ENCODE results near the gene ZBTB7B.

Gene ZBTB7B

DNA sequence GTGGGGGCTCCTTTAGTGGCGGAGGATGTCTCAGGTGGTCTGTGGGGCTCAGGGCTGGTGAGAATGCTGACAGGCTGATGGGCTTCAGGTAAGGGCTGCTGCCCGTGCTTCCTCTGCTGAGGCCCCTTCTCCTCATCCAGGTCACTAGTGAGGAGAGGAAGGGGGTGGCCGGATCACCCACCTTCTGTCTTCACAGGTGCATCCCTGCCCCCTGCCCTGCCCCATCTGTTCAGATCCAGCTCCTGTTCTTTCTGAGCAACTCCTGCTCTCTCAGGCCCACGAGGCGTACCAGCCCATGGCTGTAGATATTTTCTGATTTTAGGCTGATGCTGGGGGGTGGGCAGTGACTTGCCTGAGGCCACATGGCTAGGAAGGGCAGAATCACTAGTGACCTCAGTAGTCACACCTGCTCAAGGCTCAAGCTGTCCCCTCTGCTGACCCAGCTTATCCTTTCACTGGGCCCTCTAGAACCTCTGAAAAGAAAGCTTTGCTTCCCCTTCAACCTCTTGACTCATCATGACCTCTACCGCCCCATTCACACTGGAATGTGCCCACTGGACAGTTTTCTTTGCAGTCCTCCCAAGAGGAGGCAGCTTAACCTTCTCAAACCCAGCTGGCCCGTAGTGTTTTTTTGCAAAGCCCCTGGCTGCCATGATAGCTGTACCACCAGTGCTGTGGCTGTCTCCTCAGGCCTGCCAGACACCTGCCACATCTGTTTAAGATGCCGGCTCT lies 16.2 kb downstream of the ZBTB7B start:
- TF ChIP-seq ZNF274 (IDR thresholded peaks at IDR 0.05; ENCODE audit: low read depth, low read length), result no peak
- H3K4me3 ChIP-seq (ENCODE audit: low read length), result no peak overlapping the region

DNA sequence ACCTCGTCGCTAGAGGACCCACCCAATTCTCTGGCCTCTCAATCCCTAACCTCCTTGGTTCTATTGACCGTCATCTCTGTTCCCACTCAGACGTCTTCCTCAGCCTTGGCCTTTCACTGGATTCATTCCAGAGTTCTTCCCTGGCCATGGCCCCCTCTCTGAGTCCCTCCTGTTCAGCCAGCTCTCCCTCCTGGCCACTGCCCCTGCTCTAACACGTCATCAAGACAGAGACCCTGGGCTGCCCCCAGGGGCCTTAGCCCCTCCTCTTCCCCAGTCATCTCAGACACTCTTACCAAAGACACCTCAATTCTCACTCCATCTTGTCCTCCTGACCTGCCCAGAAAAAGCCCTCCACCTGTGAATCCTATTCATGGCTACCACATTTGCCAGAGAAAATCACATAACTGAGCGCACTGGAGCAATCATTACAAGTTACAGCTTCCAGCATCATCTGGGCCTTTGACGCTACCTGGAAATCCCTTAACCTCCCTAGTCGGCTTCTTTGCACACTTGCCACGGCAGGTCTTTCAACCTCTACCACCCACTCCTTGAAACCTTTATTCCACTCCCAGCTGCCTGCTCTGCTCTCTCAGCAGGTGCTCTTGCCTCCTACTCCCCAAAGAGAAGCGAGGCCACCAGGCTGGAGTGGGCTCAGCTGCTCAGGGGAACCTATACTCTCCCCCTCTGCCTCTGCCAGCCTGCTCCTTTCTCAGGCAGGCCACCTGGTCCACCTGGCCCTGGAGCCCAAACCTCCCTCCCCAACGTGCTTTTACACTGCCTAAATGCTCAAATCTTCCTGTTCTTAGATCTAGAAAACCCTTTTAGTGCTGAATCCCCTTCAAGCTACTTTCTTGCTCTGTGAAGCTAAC lies 17.0 kb downstream of the ZBTB7B start:
- no peak for TF ChIP-seq ZNF274 (IDR thresholded peaks at IDR 0.05; ENCODE audit: low read depth, low read length)
- no peak overlapping the region for H3K4me3 ChIP-seq (ENCODE audit: low read length)

DNA sequence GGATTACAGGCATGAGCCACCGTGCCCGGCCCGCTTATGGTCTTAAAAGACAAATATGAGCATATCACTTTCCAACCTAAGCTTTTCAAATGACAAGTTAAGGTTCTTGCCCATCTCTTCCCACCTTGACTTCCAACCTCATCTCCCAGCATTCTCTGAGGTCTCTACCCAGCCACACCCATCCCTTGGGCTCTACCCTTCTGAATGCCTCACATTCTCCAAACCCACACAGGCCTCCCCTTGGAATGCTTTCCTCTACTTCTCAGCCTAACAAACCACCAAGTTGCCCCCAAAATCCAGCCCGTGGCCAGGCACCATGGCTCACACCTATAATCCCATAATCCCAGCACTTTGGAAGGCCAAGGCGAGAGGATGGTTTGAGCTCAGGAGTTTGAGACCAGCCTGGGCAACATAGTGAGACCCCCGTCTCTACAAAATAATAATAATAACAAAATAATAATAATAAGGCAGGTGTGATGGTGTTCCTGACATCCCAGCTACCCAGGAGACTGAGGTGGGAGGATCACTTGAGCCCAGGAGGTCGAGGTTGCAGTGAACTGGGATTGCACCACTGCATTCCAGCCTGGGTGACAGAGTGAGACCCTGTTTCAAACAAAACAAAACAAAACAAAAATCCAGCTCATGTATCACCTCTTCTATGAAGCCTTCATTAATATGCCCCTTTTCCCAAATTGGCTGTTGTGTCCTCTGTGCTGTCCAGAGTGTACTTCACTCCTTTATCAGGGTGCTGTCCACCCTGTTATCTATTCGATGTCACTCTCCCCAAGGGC lies 19.7 kb downstream of the ZBTB7B start:
- H3K4me3 ChIP-seq (ENCODE audit: low read length), result no peak overlapping the region
- no peak for TF ChIP-seq ZNF274 (IDR thresholded peaks at IDR 0.05; ENCODE audit: low read depth, low read length)

DNA sequence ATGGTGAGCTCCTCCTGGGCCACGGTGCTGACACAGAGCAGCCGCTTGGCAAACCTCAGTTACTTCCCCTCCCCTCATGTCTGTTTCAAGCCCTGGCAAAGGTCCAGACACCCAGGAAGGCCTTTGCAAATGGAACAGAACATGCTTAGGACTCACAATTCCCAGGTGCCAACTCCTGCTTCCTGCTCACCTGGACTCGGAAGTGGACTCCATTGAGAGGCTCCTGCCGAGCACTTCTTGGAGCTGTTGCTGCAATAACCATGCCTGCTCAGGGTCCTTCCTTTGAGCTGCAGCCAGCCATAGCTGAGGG lies 20.3 kb downstream of the ZBTB7B start:
- H3K4me3 ChIP-seq (ENCODE audit: low read length), result no peak overlapping the region
- no peak for TF ChIP-seq ZNF274 (IDR thresholded peaks at IDR 0.05; ENCODE audit: low read depth, low read length)

DNA sequence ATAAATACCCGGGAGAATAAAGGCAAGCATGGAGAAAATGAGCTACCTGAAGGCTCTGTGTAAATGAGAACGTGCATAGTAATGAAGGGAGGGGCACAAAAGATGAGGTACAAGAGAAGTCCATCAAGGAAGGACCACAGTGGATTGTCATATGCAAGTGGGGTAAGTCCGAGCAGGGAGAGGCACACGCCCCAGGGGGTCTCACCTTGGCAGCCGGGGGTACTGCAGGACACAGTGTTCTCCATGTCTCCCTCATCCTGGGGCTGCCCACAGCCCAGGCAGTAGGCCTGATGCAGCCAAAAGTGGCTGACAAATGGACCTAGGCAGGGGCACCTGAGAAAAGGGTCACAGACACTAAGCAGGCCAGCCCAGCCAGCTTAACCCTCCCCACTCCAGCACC lies 21.0 kb downstream of the ZBTB7B start:
- no peak for TF ChIP-seq ZNF274 (IDR thresholded peaks at IDR 0.05; ENCODE audit: low read depth, low read length)

DNA sequence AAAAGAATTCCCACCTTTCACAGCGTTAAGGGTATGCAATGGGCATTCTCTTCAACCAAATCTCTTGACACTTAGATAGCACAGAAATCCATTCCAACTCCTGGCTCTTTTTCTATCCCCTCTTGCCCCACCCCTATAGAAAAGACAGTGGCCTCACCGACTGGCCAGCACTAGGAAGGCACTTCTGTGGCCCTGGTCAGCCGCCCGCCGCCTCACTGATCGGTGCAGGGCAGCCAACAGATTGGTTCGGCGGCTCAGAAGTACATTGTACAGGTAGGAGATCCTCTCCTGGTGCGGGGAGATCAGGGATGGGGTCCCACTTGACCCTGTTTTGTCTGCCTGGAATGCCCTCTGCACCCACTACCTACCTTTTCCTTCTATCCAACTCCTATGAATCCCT lies 21.7 kb downstream of the ZBTB7B start:
- no peak for TF ChIP-seq ZNF274 (IDR thresholded peaks at IDR 0.05; ENCODE audit: low read depth, low read length)
- H3K4me3 ChIP-seq (ENCODE audit: low read length), result no peak overlapping the region

More for the DNA sequence above, 21.0 kb downstream of the ZBTB7B start:
- H3K4me3 ChIP-seq (ENCODE audit: low read length), result no peak overlapping the region

DNA sequence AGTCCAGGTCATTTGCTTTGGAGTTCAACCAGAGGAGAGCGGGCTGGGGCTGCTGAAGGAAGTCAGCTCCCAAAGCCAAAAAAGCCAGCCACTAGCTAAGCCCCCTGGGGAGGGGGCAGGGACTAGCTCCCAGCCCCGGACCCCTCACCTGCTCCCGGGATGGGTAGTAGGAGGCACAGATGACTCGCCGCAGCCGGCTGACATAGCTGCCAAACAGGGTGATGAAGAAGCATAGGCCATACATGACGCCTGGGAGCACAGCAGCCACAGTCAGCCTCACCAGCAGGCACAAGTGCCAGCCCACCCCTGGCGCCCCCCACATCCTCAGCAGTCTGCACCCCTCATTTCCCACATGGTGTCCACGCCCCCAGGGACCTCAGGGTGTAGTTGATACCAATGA lies 23.6 kb downstream of the ZBTB7B start:
- H3K4me3 ChIP-seq (ENCODE audit: low read length), result no peak overlapping the region
- TF ChIP-seq ZNF274 (IDR thresholded peaks at IDR 0.05; ENCODE audit: low read depth, low read length), result no peak

DNA sequence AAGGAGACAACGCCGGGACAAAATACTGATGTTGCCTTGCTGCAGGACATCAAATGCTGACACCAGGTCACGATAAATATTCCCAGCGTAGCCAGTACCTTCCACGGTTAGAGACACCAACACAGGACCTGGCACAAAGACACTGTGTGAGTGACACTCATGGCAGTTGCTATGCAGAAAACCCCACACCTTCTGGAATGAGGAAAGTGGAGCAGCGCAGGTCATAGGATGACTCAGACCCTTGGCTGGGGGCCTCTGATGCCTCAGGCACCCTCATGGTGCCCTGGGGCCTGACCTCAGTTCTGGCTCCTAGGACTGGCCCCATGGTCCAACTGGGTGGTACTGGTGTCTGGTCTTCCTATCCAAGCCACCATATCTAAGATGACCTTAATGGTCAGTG lies 24.0 kb downstream of the ZBTB7B start:
- no peak overlapping the region for H3K4me3 ChIP-seq (ENCODE audit: low read length)
- no peak for TF ChIP-seq ZNF274 (IDR thresholded peaks at IDR 0.05; ENCODE audit: low read depth, low read length)

DNA sequence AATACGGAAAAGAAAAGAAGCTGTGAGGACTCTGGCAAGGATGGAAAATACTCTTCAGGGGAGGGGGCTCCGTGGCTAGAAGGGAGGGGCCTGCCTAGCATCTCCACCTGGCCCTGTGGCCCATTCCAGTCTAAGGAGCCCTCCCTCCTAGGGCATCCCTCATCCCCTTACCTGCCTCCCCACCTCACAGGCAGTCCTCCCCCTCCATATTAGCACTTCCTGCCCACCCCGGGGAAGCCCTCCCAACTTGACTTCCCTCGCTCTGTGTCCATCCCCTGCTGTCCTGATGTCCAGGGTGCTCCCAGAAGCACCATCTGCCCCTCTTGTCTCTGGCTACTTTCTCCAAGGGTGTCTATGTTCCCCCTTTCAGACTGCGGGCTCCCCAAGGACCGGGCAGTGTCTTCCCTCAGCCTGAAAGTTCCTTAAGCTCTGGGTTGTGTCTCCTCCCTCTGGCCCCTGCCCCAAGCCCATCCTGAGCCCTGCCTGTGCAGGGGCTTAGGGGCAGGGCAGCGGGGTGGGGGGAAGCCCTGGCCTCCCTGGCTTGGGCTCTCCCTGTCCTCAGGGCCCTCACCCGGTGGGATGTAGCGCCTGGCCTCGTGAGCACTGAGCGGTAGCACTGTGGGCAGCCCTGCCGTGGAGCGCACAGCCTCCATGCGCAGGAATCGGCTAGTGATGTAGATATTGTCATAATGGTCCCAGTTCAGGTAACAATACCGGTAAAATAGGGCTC lies 27.1 kb downstream of the ZBTB7B start:
- TF ChIP-seq ZNF274 (IDR thresholded peaks at IDR 0.05; ENCODE audit: low read depth, low read length), result no peak
- no peak overlapping the region for H3K4me3 ChIP-seq (ENCODE audit: low read length)

DNA sequence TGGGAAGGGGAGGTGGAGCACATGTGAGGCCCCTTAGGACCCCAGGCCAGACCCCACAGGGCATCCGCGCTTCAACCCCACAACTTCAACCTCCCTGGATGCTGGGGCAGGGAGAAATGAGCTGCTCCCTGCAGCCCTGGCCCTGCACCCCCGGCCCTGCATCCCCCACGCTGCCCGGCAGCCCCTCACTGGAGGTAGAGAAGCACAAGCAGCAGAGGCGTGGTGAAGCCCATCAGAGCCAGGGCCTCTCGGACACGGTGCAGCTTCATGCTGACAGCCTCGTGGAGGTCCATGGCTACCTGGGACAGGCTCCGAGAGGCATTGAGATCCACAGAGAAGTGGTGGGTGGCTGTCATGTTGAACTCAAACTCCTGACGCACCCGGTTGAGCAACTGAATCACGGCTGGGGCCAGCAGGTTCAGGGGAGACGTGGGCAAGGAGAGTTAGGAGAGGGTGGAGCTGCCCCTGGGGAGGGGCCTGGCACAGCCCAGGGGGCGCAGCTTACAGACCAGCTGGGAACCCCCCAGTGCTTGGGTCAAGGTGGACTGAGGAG lies 27.7 kb downstream of the ZBTB7B start:
- no peak overlapping the region for H3K4me3 ChIP-seq (ENCODE audit: low read length)
- no peak for TF ChIP-seq ZNF274 (IDR thresholded peaks at IDR 0.05; ENCODE audit: low read depth, low read length)

DNA sequence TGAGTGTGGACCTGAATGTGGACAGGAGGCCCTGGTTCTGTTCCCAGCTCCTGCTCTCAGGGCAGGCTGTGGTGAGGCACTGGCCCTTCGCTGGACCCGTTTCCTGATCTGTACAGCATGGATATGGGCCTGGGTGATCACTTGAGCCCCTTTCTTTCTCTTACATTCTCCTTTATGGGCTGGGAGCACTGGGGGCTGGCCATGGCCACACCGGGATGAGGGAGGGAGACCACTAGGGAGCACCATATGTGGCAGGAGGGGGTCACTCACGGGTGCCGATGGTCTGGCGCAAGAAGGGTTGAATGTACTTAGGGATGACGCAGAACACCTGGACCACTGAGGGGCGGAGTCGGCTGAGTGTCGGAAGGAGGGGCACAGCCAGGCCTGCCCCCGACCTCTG lies 28.3 kb downstream of the ZBTB7B start:
- TF ChIP-seq ZNF274 (IDR thresholded peaks at IDR 0.05; ENCODE audit: low read depth, low read length), result no peak
- H3K4me3 ChIP-seq (ENCODE audit: low read length), result no peak overlapping the region

DNA sequence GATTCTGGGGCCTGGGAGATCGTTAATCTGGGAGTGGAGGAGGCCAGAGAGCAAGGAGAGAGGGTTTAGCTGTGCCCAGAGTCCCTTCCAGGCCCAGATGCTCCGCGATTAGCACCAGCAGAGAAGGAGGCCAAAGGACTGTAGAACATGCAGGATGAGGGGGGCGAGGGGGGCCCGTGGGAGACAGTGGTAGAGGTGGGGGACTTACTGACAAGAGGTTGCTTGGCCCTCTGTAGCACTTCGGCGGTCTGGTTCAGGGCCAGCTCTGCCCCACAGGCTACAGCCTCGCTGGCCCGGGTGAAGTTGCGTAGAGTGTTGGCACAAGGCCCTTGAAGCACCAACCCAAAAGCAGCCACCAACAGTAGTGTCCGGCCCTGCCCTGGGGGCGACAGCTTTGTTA lies 30.3 kb downstream of the ZBTB7B start:
- no peak for TF ChIP-seq ZNF274 (IDR thresholded peaks at IDR 0.05; ENCODE audit: low read depth, low read length)
- H3K4me3 ChIP-seq (ENCODE audit: low read length), result no peak overlapping the region

DNA sequence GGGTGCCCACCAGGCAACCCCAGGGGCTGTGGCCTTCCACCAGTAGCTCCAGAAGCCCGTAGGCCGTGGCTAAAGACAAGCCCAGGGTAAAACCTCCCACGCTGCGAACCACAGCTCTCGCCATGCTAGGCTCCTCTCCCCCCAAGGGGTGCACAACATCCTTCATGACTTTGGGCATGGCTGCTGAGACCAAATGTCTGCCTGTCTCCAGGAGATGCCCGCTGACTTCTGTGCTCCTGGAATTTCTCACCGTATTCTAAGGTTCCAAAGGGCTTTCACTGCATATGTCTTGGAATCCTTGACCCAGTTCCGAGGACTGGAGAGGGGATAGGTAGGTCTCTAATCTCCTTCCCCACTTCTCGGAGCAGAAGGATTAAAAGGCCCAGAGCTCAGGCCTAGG lies 30.9 kb downstream of the ZBTB7B start, which contains the start of the genes DCST1 and DCST2:
Gene DCST1, plus strand, starts transcription at position 301 of the 400 bp plus-strand sequence. CDS start 213 bp downstream, outside the sequence.
Gene DCST2, minus strand, starts transcription at position 258 of the 400 bp plus-strand sequence. Its CDS starts 80 bp downstream, at position 178.
- no peak within 1 kb of the TSS for H3K4me3 ChIP-seq (ENCODE audit: low read length)
- no peak for TF ChIP-seq ZNF274 (IDR thresholded peaks at IDR 0.05; ENCODE audit: low read depth, low read length)
